Stomach (tissue), 4 donors: Measurements from ENCODE around the gene NSMCE1.

ENCODE experiments used
- EP300 ChIP-seq: sonication (generic); formaldehyde crosslinking; IDR thresholded peaks from one replicate; pipeline ENCODE4 v1.6.1; 2017; ENCODE audit warnings: antibody characterized with exemption
- POLR2A ChIP-seq, 4 donors: fragments of 450-650 bp; IDR thresholded peaks; one replicate each; pipeline ENCODE4 v1.6.1; 2016; ENCODE audit warnings: antibody characterized with exemption in 4 of 4, control low read depth in 2 of 4, mild to moderate bottlenecking in 1 of 4, moderate library complexity in 1 of 4
- TF ChIP-seq, protein P1 (sequence below), 7 experiments: fragments of 450-650 bp in 4 of 7; fragments of 200-600 bp in 3 of 7; sonication (generic) in 3 of 7; IDR thresholded peaks; one replicate each; pipeline ENCODE4 v1.5.1; 2016 to 2019; ENCODE audit warnings: antibody characterized with exemption in 7 of 7, control low read depth in 2 of 7, mild to moderate bottlenecking in 1 of 7

DNA sequence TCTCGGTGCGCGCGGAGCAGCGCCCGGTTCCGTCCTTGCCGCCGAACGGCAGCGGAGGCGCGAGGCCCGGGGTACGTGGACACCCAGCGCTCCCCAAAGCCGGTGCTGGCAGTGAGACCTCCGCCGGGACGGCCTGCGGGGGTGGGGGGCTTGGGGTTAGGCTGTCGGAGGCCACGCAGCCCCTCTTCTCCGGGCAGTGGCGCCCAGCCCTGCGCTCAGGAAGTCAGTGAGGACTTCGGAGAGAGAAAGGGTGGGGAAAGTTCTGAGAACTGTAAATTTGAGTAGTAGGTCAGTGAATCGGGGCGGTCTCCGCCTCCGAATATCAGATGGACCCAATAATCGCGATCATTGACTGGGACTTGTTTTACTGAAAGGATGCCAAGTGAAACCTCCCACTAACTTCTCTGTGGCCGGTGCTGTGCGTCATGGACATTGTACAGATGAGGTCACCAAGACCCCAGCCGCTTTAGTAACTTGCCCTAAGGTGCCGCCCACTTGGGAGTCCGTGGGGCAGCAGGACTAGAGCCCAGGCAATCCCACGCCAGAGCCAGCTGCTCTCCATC is 45.7 kb upstream of the NSMCE1 start:
- TF ChIP-seq, protein P1, sequence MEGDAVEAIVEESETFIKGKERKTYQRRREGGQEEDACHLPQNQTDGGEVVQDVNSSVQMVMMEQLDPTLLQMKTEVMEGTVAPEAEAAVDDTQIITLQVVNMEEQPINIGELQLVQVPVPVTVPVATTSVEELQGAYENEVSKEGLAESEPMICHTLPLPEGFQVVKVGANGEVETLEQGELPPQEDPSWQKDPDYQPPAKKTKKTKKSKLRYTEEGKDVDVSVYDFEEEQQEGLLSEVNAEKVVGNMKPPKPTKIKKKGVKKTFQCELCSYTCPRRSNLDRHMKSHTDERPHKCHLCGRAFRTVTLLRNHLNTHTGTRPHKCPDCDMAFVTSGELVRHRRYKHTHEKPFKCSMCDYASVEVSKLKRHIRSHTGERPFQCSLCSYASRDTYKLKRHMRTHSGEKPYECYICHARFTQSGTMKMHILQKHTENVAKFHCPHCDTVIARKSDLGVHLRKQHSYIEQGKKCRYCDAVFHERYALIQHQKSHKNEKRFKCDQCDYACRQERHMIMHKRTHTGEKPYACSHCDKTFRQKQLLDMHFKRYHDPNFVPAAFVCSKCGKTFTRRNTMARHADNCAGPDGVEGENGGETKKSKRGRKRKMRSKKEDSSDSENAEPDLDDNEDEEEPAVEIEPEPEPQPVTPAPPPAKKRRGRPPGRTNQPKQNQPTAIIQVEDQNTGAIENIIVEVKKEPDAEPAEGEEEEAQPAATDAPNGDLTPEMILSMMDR (IDR thresholded peaks at IDR 0.05): no peak
- no peak for TF ChIP-seq EP300
- no peak for TF ChIP-seq POLR2A (IDR thresholded peaks at IDR 0.05)
